ENCODE results near the gene AAK1.

AAK1 gene

GRCh38 chr2:69660637-69661036 lies 17.1 kb upstream of the AAK1 start:
- H3K4me3 ChIP-seq (ENCODE audit: insufficient read depth, low read length, poor library complexity, severe bottlenecking), result no peak overlapping the region
- no peaks in the 10 kb centered on the region for H3K79me2 ChIP-seq (ENCODE audit: insufficient read depth, low read length)
- no peaks in the 10 kb centered on the region for H4K20me1 ChIP-seq (ENCODE audit: low read depth, low read length)
- H3K9me2 ChIP-seq (replicated peaks; ENCODE audit: insufficient read depth, low read length), result no peaks in the 10 kb centered on the region
- H3K36me3 ChIP-seq (ENCODE audit: low read length), result no peaks in the 10 kb centered on the region
- H3F3A ChIP-seq (ENCODE audit: insufficient read depth), result no peaks in the 10 kb centered on the region
- TF ChIP-seq CTCF (IDR thresholded peaks at IDR 0.05; ENCODE audit: insufficient read depth, low read length, poor library complexity, severe bottlenecking) (no peak), EZH2phosphoT487 (conservative IDR thresholded peaks at IDR 0.05; ENCODE audit: low read length) (no peak)
- H3K27ac ChIP-seq (ENCODE audit: low read depth, low read length), result no peak overlapping the region
- no peaks in the 10 kb centered on the region for H3K27me3 ChIP-seq (ENCODE audit: low read length)
- H3K9ac ChIP-seq (ENCODE audit: low read length), result no peak overlapping the region
- no peak overlapping the region for H3K4me2 ChIP-seq (ENCODE audit: low read depth, low read length, poor library complexity, severe bottlenecking)
- H3K9me3 ChIP-seq (ENCODE audit: insufficient read depth, low read length), result no peaks in the 10 kb centered on the region
- H2AFZ ChIP-seq (ENCODE audit: low read depth, low read length, severe bottlenecking), result no peak overlapping the region

GRCh38 chr2:69659941-69660483 lies 16.5 kb upstream of the AAK1 start:
- Histone ChIP-seq H3K4me3 (ENCODE audit: insufficient read depth, low read length, poor library complexity, severe bottlenecking) (no peak overlapping the region), H3K9me3 (ENCODE audit: insufficient read depth, low read length) (no peaks in the 10 kb centered on the region), H3K9ac (ENCODE audit: low read length) (no peak overlapping the region), H2AFZ (ENCODE audit: low read depth, low read length, severe bottlenecking) (no peak overlapping the region), H3K9me2 (replicated peaks; ENCODE audit: insufficient read depth, low read length) (no peaks in the 10 kb centered on the region), H3K27me3 (ENCODE audit: low read length) (no peaks in the 10 kb centered on the region), H3K27ac (ENCODE audit: low read depth, low read length) (no peak overlapping the region), H3K79me2 (ENCODE audit: insufficient read depth, low read length) (no peaks in the 10 kb centered on the region), H3F3A (ENCODE audit: insufficient read depth) (no peaks in the 10 kb centered on the region), H3K36me3 (ENCODE audit: low read length) (no peaks in the 10 kb centered on the region), H4K20me1 (ENCODE audit: low read depth, low read length) (no peaks in the 10 kb centered on the region), H3K4me2 (ENCODE audit: low read depth, low read length, poor library complexity, severe bottlenecking) (no peak overlapping the region)
- TF ChIP-seq EZH2phosphoT487 (conservative IDR thresholded peaks at IDR 0.05; ENCODE audit: low read length), result no peak
- no peak for TF ChIP-seq CTCF (IDR thresholded peaks at IDR 0.05; ENCODE audit: insufficient read depth, low read length, poor library complexity, severe bottlenecking)

- no peak for TF ChIP-seq CTCF (IDR thresholded peaks at IDR 0.05; ENCODE audit: insufficient read depth, low read length, poor library complexity, severe bottlenecking)
- TF ChIP-seq EZH2phosphoT487 (conservative IDR thresholded peaks at IDR 0.05; ENCODE audit: low read length), result no peak
- H2AFZ ChIP-seq (ENCODE audit: low read depth, low read length, severe bottlenecking), result no peak overlapping the region
- no peak overlapping the region for H3K9ac ChIP-seq (ENCODE audit: low read length)
Observed at GRCh38 chr2:69659349-69659748, 15.8 kb upstream of the AAK1 start.

More at GRCh38 chr2:69659349-69659748, 15.8 kb upstream of the AAK1 start:
- H3K36me3 ChIP-seq (ENCODE audit: low read length), result no peaks in the 10 kb centered on the region
- no peak overlapping the region for H3K27ac ChIP-seq (ENCODE audit: low read depth, low read length)
- no peaks in the 10 kb centered on the region for H3K27me3 ChIP-seq (ENCODE audit: low read length)
- no peaks in the 10 kb centered on the region for H3K9me2 ChIP-seq (replicated peaks; ENCODE audit: insufficient read depth, low read length)
- no peak overlapping the region for H3K4me3 ChIP-seq (ENCODE audit: insufficient read depth, low read length, poor library complexity, severe bottlenecking)
- H4K20me1 ChIP-seq (ENCODE audit: low read depth, low read length), result no peaks in the 10 kb centered on the region
- no peaks in the 10 kb centered on the region for H3K9me3 ChIP-seq (ENCODE audit: insufficient read depth, low read length)
- no peaks in the 10 kb centered on the region for H3K79me2 ChIP-seq (ENCODE audit: insufficient read depth, low read length)
- H3F3A ChIP-seq (ENCODE audit: insufficient read depth), result no peaks in the 10 kb centered on the region
- no peak overlapping the region for H3K4me2 ChIP-seq (ENCODE audit: low read depth, low read length, poor library complexity, severe bottlenecking)
